HepG2 (cell line): Measurements from ENCODE around the gene STOM. TPM values are rescaled to one million over a fixed set of nuclear protein-coding genes. Genes with fewer than 3 reads are reported as not detected.

Source experiments
- ATAC-seq: fragments of 200-7000 bp; cut with Tn5 transposase; 3 replicates; pipeline ENCODE4 v1.9.1; 2020; ENCODE audit warnings: mild to moderate bottlenecking, moderate library complexity
- BruUV-seq: library from RNA; stranded (reverse); fragments of 400-500 nt; replicated peaks from 2 replicates; lab custom pipeline; 2021; lab: Mats Ljungman, UMichigan
- CTCF ChIA-PET: fragments of 300-600 bp; formaldehyde crosslinking; extraction: SDS; loops from one replicate; lab custom pipeline; 2021; ENCODE audit warnings: low total read pairs, inconsistent platforms, low intra/inter-chr PET ratio; lab: Yijun Ruan, JAX
- POLR2A ChIA-PET: fragments of 350-600 bp; sonication (Branson Sonifier 250); formaldehyde crosslinking; loops from one replicate; lab custom pipeline; 2020; ENCODE audit warnings: antibody characterized with exemption, inconsistent platforms; lab: Yijun Ruan, JAX
- DNase-seq: peaks from one replicate; pipeline ENCODE4 v3.0.0-alpha.2; 2015; ENCODE audit warnings: low spot score
- FAIRE-seq: peaks from 3 replicates; lab custom pipeline; 2011; peaks lifted over from hg19 to GRCh38; lab: Jason Lieb, UNC
- H2AFZ ChIP-seq: one replicate; pipeline ENCODE4 v1.6.1; 2011; ENCODE audit warnings: low read length, inconsistent platforms
- H3K27ac ChIP-seq: fragments of 300-600 bp; 3 replicates; pipeline ENCODE4 v1.8.0; 2011; ENCODE audit warnings: mixed run types, mild to moderate bottlenecking, mixed read lengths, low read length, inconsistent platforms; ENCODE audit not compliant: insufficient read depth; ENCODE audit errors: extremely low read length
- H3K27me3 ChIP-seq, 2 experiments: fragments of 200-600 bp in 1 of 2; 2 replicates in 1 of 2; 3 replicates in 1 of 2; pipeline versions ENCODE4 v1.6.0 to v1.8.0; 2011; ENCODE audit warnings: low read length in 2 of 2, mild to moderate bottlenecking in 2 of 2, moderate library complexity in 2 of 2, inconsistent platforms in 1 of 2; ENCODE audit not compliant: insufficient read depth in 2 of 2, control insufficient read depth in 1 of 2
- H3K36me3 ChIP-seq, 2 experiments: fragments of 200-600 bp in 1 of 2; replicated peaks in 1 of 2; 2 replicates in 1 of 2; 3 replicates in 1 of 2; pipeline versions ENCODE4 v1.5.1 to v1.8.0; 2011; ENCODE audit warnings: low read length in 2 of 2, inconsistent platforms in 1 of 2; ENCODE audit not compliant: insufficient read depth in 2 of 2, control insufficient read depth in 1 of 2
- H3K4me1 ChIP-seq: 2 replicates; pipeline ENCODE4 v1.5.1; 2012; ENCODE audit warnings: low read length, inconsistent platforms; ENCODE audit not compliant: insufficient read depth
- H3K4me2 ChIP-seq: 2 replicates; pipeline ENCODE4 v1.6.0; 2011; ENCODE audit warnings: low read depth, low read length, inconsistent platforms
- H3K4me3 ChIP-seq, 3 experiments: fragments of 200-600 bp in 1 of 3; sonication (generic), shearing (Covaris generic) in 1 of 3; replicated peaks in 1 of 3; 2 replicates each; pipeline ENCODE4 v1.5.1; 2011 to 2016; ENCODE audit warnings: low read length in 3 of 3, inconsistent platforms in 2 of 3, low read depth in 2 of 3, mild to moderate bottlenecking in 2 of 3, control low read depth in 1 of 3, mixed read lengths in 1 of 3; ENCODE audit not compliant: insufficient read depth in 1 of 3
- H3K79me2 ChIP-seq: one replicate; pipeline ENCODE4 v1.6.1; 2011; ENCODE audit warnings: low read length, inconsistent platforms; ENCODE audit not compliant: insufficient read depth
- H3K9ac ChIP-seq: 2 replicates; pipeline ENCODE4 v1.6.0; 2011; ENCODE audit warnings: mild to moderate bottlenecking, low read depth, low read length, inconsistent platforms; ENCODE audit not compliant: insufficient read depth
- H3K9me3 ChIP-seq: 2 replicates; pipeline ENCODE4 v1.5.1; 2012; ENCODE audit warnings: mild to moderate bottlenecking, low read length
- H4K20me1 ChIP-seq: 2 replicates; pipeline ENCODE4 v1.6.0; 2011; ENCODE audit warnings: inconsistent platforms, mild to moderate bottlenecking, low read length, moderate library complexity; ENCODE audit not compliant: insufficient read depth
- DPF2 ChIP-seq: sonication (generic); formaldehyde crosslinking; IDR thresholded peaks from 2 replicates; pipeline ENCODE4 v1.4.0; 2020; ENCODE audit warnings: mild to moderate bottlenecking, low read depth, missing genetic modification reagents, borderline replicate concordance
- HOXA3 ChIP-seq: sonication (generic); formaldehyde crosslinking; IDR thresholded peaks from 2 replicates; pipeline ENCODE4 v1.5.0; 2020; ENCODE audit warnings: missing genetic modification reagents
- RBM39 ChIP-seq: fragments of 200-400 bp; formaldehyde crosslinking; IDR thresholded peaks from one replicate; pipeline ENCODE4 v1.6.1; 2018; ENCODE audit warnings: antibody characterized with exemption, mild to moderate bottlenecking, low read depth, low read length; ENCODE audit not compliant: poor library complexity, severe bottlenecking
- TSC22D2 ChIP-seq: sonication (generic); formaldehyde crosslinking; IDR thresholded peaks from 2 replicates; pipeline ENCODE4 v1.5.1; 2020; ENCODE audit warnings: missing genetic modification reagents, mild to moderate bottlenecking, borderline replicate concordance
- ZFP82 ChIP-seq: sonication (generic); formaldehyde crosslinking; IDR thresholded peaks from 2 replicates; pipeline ENCODE4 v1.5.1; 2020; ENCODE audit warnings: mild to moderate bottlenecking, missing genetic modification reagents, borderline replicate concordance
- ZNF556 ChIP-seq: sonication (generic); formaldehyde crosslinking; IDR thresholded peaks from 2 replicates; pipeline ENCODE4 v1.4.0; 2020; ENCODE audit warnings: mild to moderate bottlenecking, missing genetic modification reagents, borderline replicate concordance
- ZNF746 ChIP-seq: sonication (generic); formaldehyde crosslinking; IDR thresholded peaks from 2 replicates; pipeline ENCODE4 v1.8.0; 2022; ENCODE audit warnings: mild to moderate bottlenecking, missing genetic modification reagents
- ZNF775 ChIP-seq: sonication (generic); formaldehyde crosslinking; IDR thresholded peaks from 2 replicates; pipeline ENCODE4 v1.4.0; 2020; ENCODE audit warnings: missing genetic modification reagents, mild to moderate bottlenecking, moderate library complexity, borderline replicate concordance
- ZNF776 ChIP-seq: sonication (generic); formaldehyde crosslinking; IDR thresholded peaks from 2 replicates; pipeline ENCODE4 v1.4.0; 2020; ENCODE audit warnings: mild to moderate bottlenecking, missing genetic modification reagents
- ZNF841 ChIP-seq: sonication (generic); formaldehyde crosslinking; IDR thresholded peaks from 2 replicates; pipeline ENCODE4 v1.8.1; 2023; ENCODE audit warnings: missing genetic modification reagents, borderline replicate concordance
- WGBS: methylation state at CpG from one replicate; pipeline ENCODE4 v1.1.6; 2017; ENCODE audit warnings: low lambda C conversion rate; 5-methylcytosine and 5-hydroxymethylcytosine counted together
- in situ Hi-C: cut with HindIII; loops from 2 replicates; pipeline ENCODE4 v1.10.0; 2017; ENCODE audit warnings: low pct_unique_long_range_greater_than_20kb; ENCODE audit not compliant: extremely low pct_ligation_motif_present
- intact Hi-C: fragments of 100-400 bp; cut with micrococcal nuclease; formaldehyde crosslinking; loops from one replicate; pipeline ENCODE4 v1.10.0; 2022; ENCODE audit not compliant: unreplicated experiment
- polyA plus RNA-seq, 8 experiments: library from polyadenylated mRNA; depleted of rRNA in 3 of 8; stranded (reverse) in 7 of 8; unstranded in 1 of 8; fragments of >200 nt; fragmentation: Illumina TruSeq in 4 of 8; extraction: Trizol in 4 of 8; gene quantifications; 2 replicates each; pipeline versions ENCODE4 v1.2.1 to v1.2.3, GENCODE V29; 2011 to 2016; ENCODE audit warnings: low read depth in 4 of 8, missing spikeins in 1 of 8, mixed read lengths in 1 of 8; ENCODE audit not compliant: insufficient read depth in 1 of 8
- total RNA-seq, 5 experiments: library from RNA; depleted of rRNA; stranded (reverse); fragments of >200 nt; fragmentation: Illumina TruSeq; extraction: Trizol; gene quantifications; 2 replicates each; pipeline ENCODE4 v1.2.3, GENCODE V29; 2016; ENCODE audit warnings: low read depth in 1 of 5
- TF ChIP-seq, protein P1 (sequence below): IDR thresholded peaks from 2 replicates; pipeline ENCODE4 v1.6.1; 2016; ENCODE audit warnings: missing genetic modification reagents, missing compliant biosample characterization

The STOM gene
- total and polyA plus RNA-seq, 2 of the 13 experiments (the other 11 are each of a cell fraction or from before 2014, with no cell fraction given): 43.6 to 165 TPM

DNA sequence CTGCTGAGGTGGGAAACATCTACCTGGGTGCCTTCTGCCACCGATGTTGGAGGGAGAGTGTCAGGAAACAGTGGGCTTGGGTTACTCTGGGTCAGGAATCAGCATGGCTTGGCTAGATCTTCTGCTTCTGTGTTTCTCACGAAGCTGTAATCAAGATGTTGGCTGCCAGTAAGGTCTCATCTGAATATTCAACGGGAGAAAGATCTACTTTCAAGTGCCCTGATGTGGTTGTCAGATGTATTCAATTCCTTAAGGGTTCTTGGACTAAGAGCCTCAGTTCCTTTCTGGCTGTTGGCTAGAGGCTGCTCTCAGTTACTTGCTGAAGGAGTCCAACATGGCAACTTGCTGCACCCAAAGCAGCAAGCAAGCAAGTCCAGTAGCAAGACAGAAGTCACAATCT lies 41.9 kb upstream of the STOM start:
- intact Hi-C loops: no loop called here
- Histone ChIP-seq H3K9ac (no peak overlapping the region), H3K27me3 (peaks cover 0 to 7% of the 10 kb centered on the region in 2 experiments; a peak in 1 of 5 replicates), H3K27ac (no peak overlapping the region), H3K4me3 (no peak overlapping the region), H2AFZ (no peak overlapping the region), H3K4me2 (no peak overlapping the region), H3K79me2 (no peaks in the 10 kb centered on the region), H3K36me3 (no peaks in the 10 kb centered on the region), H3K9me3 (no peaks in the 10 kb centered on the region), H4K20me1 (no peaks in the 10 kb centered on the region), H3K4me1 (no peaks in the 10 kb centered on the region)
- WGBS: no CpG with 5 or more reads among the region's 3 CpGs
- ChIA-PET POLR2A (no interaction called here), CTCF (no interaction called here)
- TF ChIP-seq ZNF841 (no peak), ZNF776 (CRISPR knock-in tag) (no peak), ZNF746 (no peak), TSC22D2 (CRISPR knock-in tag) (no peak), DPF2 (CRISPR knock-in tag) (no peak), ZFP82 (CRISPR knock-in tag) (no peak)
- TF ChIP-seq, protein P1, sequence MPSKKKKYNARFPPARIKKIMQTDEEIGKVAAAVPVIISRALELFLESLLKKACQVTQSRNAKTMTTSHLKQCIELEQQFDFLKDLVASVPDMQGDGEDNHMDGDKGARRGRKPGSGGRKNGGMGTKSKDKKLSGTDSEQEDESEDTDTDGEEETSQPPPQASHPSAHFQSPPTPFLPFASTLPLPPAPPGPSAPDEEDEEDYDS (CRISPR knock-in tag): no peak
- no peak for ATAC-seq
- in situ Hi-C loops: no loop called here
- no peak for FAIRE-seq
- BruUV-seq: no TSS peak
- DNase-seq: no peak

DNA sequence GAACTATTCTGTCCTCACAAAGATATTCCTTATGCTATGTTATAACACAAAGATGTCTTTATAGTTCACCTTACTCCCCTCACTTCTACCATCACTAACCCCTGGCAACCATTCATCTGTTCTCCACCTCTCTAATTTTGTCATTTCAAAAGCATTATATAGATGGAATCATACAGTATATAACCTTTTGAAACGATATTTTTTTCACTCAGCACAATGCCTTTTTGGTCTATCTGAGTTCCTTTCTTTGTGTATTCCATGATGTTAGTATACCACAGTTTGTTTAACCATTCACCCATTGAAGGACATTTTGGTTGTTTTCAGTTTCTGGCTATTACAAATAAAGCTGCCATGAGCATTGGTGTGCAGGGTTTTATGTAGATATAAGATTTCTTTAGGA lies 35.8 kb upstream of the STOM start:
- CTCF ChIA-PET: no interaction called here
- no peaks in the 10 kb centered on the region for H3K9me3 ChIP-seq
- H3K79me2 ChIP-seq: no peaks in the 10 kb centered on the region
- ATAC-seq: no peak
- no peak overlapping the region for H3K9ac ChIP-seq
- no peak for DNase-seq
- FAIRE-seq: no peak
- no peaks in the 10 kb centered on the region for H3K4me1 ChIP-seq
- no peaks in the 10 kb centered on the region for H4K20me1 ChIP-seq
- H2AFZ ChIP-seq: no peak overlapping the region
- 0% methylated on average over 1 of the region's 1 CpG for WGBS
- TF ChIP-seq ZNF556 (CRISPR knock-in tag): no peak
- TF ChIP-seq RBM39: no peak
- TF ChIP-seq HOXA3 (CRISPR knock-in tag): no peak
- TF ChIP-seq ZNF775: no peak
- H3K36me3 ChIP-seq: no peaks in the 10 kb centered on the region
- no peak overlapping the region for H3K27ac ChIP-seq
- intact Hi-C loops: no loop called here
- H3K4me3 ChIP-seq: no peak overlapping the region
- BruUV-seq: no TSS peak
- in situ Hi-C loops: no loop called here
- POLR2A ChIA-PET: no interaction called here
- H3K27me3 ChIP-seq: 0 out of 5 replicates have a peak, but pooled peaks cover 0 to 11% of the 10 kb centered on the region in 2 experiments
- H3K4me2 ChIP-seq: no peak overlapping the region
